Liver (tissue), 3 donors: ENCODE measurements around the gene PIP4K2A.

Experiments used
- CTCF ChIP-seq: fragments of 150-350 bp; IDR thresholded peaks from 2 replicates; pipeline ENCODE4 v1.5.1; 2017; ENCODE audit warnings: improper control_type of control experiment, low read depth, low read length; ENCODE audit not compliant: missing input control
- FOXA1 ChIP-seq: IDR thresholded peaks from 2 replicates; pipeline ENCODE4 v1.6.1; 2016; ENCODE audit warnings: antibody characterized with exemption
- GABPA ChIP-seq, 2 donors: IDR thresholded peaks in 1 of 2; conservative IDR thresholded peaks in 1 of 2; 2 replicates each; pipeline ENCODE4 v1.6.1; 2016; ENCODE audit warnings: antibody characterized with exemption in 2 of 2, mild to moderate bottlenecking in 1 of 2, moderate library complexity in 1 of 2
- HNF4A ChIP-seq, 2 donors: conservative IDR thresholded peaks; 2 replicates each; pipeline ENCODE4 v1.6.1; 2016; ENCODE audit warnings: antibody characterized with exemption in 2 of 2, mild to moderate bottlenecking in 2 of 2
- JUND ChIP-seq, 2 donors: IDR thresholded peaks; 2 replicates each; pipeline ENCODE4 v1.6.1; 2016; ENCODE audit warnings: antibody characterized with exemption in 2 of 2
- NR2F2 ChIP-seq: IDR thresholded peaks from 2 replicates; pipeline ENCODE4 v1.6.1; 2016; ENCODE audit warnings: antibody characterized with exemption
- RAD21 ChIP-seq, 2 donors: IDR thresholded peaks; 2 replicates each; pipeline ENCODE4 v1.6.1; 2016; ENCODE audit warnings: antibody characterized with exemption in 2 of 2, mild to moderate bottlenecking in 2 of 2
- REST ChIP-seq: IDR thresholded peaks from 2 replicates; pipeline ENCODE4 v1.6.1; 2016; ENCODE audit warnings: antibody characterized with exemption, mild to moderate bottlenecking
- SP1 ChIP-seq: IDR thresholded peaks from 2 replicates; pipeline ENCODE4 v1.6.1; 2018; ENCODE audit warnings: antibody characterized with exemption, mild to moderate bottlenecking
- TAF1 ChIP-seq: conservative IDR thresholded peaks from 2 replicates; pipeline ENCODE4 v1.6.1; 2016; ENCODE audit warnings: antibody characterized with exemption, mild to moderate bottlenecking
- YY1 ChIP-seq: IDR thresholded peaks from 2 replicates; pipeline ENCODE4 v1.6.1; 2016; ENCODE audit warnings: antibody characterized with exemption, mild to moderate bottlenecking
- TF ChIP-seq, protein P1 (sequence below): IDR thresholded peaks from 2 replicates; pipeline ENCODE4 v1.6.1; 2016; ENCODE audit warnings: antibody characterized with exemption
- TF ChIP-seq, protein P2 (sequence below): IDR thresholded peaks from 2 replicates; pipeline ENCODE4 v1.6.1; 2016; ENCODE audit warnings: antibody characterized with exemption
- donor health status: healthy.
- donor health status: healthy.

DNA sequence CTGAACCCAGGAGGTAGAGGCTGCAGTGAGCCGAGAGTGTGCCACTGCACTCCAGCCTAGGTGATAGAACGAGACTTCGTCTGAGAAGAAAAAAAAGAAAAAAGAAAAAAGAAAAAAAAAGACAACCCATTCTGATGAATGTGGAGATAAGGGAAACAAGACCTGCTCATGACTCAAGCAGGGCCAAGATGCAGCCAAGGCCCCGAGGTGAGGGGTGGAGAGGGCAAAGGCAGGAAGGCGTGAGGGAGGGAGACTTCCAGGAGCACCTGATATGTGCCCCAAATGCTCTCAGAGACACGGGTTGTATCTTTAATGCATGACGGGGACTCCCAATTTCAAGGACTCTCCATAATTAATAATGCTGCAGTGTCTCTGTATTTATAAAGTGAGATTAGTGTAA lies 134.6 kb downstream of the PIP4K2A start:
- TF ChIP-seq CTCF (no peak), YY1 (no peak), TAF1 (no peak), RAD21 (IDR thresholded peaks at IDR 0.05) (no peak), JUND (IDR thresholded peaks at IDR 0.05) (no peak), REST (no peak), GABPA (IDR thresholded peaks at IDR 0.05 in 1 of 2, conservative IDR thresholded peaks at IDR 0.05 in 1 of 2) (no peak), SP1 (no peak), HNF4A (conservative IDR thresholded peaks at IDR 0.05) (no peak), FOXA1 (no peak), NR2F2 (no peak)
- TF ChIP-seq, protein P1, sequence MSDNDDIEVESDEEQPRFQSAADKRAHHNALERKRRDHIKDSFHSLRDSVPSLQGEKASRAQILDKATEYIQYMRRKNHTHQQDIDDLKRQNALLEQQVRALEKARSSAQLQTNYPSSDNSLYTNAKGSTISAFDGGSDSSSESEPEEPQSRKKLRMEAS = no peak
- TF ChIP-seq, protein P2, sequence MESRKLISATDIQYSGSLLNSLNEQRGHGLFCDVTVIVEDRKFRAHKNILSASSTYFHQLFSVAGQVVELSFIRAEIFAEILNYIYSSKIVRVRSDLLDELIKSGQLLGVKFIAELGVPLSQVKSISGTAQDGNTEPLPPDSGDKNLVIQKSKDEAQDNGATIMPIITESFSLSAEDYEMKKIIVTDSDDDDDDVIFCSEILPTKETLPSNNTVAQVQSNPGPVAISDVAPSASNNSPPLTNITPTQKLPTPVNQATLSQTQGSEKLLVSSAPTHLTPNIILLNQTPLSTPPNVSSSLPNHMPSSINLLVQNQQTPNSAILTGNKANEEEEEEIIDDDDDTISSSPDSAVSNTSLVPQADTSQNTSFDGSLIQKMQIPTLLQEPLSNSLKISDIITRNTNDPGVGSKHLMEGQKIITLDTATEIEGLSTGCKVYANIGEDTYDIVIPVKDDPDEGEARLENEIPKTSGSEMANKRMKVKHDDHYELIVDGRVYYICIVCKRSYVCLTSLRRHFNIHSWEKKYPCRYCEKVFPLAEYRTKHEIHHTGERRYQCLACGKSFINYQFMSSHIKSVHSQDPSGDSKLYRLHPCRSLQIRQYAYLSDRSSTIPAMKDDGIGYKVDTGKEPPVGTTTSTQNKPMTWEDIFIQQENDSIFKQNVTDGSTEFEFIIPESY = no peak
